Astrocyte (in vitro differentiated cells and primary cell): ENCODE data around the gene ANGEL1. TPM values are rescaled to one million over a fixed set of nuclear protein-coding genes. Genes with fewer than 3 reads are reported as not detected.

ENCODE experiments used
- DNase-seq: peaks from one replicate; pipeline ENCODE4 v3.0.0-alpha.2; 2010; ENCODE audit warnings: low read depth
- FAIRE-seq: peaks from 2 replicates; lab custom pipeline; 2011; peaks lifted over from hg19 to GRCh38; lab: Jason Lieb, UNC
- H2AFZ ChIP-seq: 2 replicates; pipeline ENCODE4 v1.6.0; 2012; ENCODE audit warnings: low read depth, low read length, inconsistent platforms
- H3K27ac ChIP-seq: 2 replicates; pipeline ENCODE4 v1.5.1; 2011; ENCODE audit warnings: low read depth, low read length, inconsistent platforms
- H3K27me3 ChIP-seq: 2 replicates; pipeline ENCODE4 v1.6.0; 2011; ENCODE audit warnings: low read length, inconsistent platforms; ENCODE audit not compliant: insufficient read depth
- H3K36me3 ChIP-seq: 2 replicates; pipeline ENCODE4 v1.5.1; 2011; ENCODE audit warnings: low read length, inconsistent platforms; ENCODE audit not compliant: insufficient read depth
- H3K4me1 ChIP-seq: 2 replicates; pipeline ENCODE4 v1.5.1; 2011; ENCODE audit warnings: low read length, inconsistent platforms; ENCODE audit not compliant: insufficient read depth
- H3K4me2 ChIP-seq: 2 replicates; pipeline ENCODE4 v1.6.0; 2012; ENCODE audit warnings: low read length, inconsistent platforms
- H3K4me3 ChIP-seq: 2 replicates; pipeline ENCODE4 v1.5.1; 2011; ENCODE audit warnings: low read depth, mild to moderate bottlenecking, low read length, inconsistent platforms; ENCODE audit not compliant: insufficient read depth
- H3K79me2 ChIP-seq: 2 replicates; pipeline ENCODE4 v1.6.0; 2012; ENCODE audit warnings: mild to moderate bottlenecking, low read length, inconsistent platforms; ENCODE audit not compliant: insufficient read depth
- H3K9ac ChIP-seq: 2 replicates; pipeline ENCODE4 v1.6.0; 2012; ENCODE audit warnings: mild to moderate bottlenecking, low read length, inconsistent platforms
- H3K9me3 ChIP-seq: 2 replicates; pipeline ENCODE4 v1.5.1; 2012; ENCODE audit warnings: low read depth, mild to moderate bottlenecking, low read length, inconsistent platforms; ENCODE audit not compliant: insufficient read depth
- H4K20me1 ChIP-seq: 2 replicates; pipeline ENCODE4 v1.6.0; 2012; ENCODE audit warnings: low read length, inconsistent platforms; ENCODE audit not compliant: insufficient read depth
- H3K27ac Mint-ChIP-seq: one replicate; pipeline ENCODE4 v1.8.0; 2021; ENCODE audit warnings: mild to moderate bottlenecking, mixed read lengths; ENCODE audit not compliant: unreplicated experiment
- H3K27me3 Mint-ChIP-seq: one replicate; pipeline ENCODE4 v1.8.0; 2021; ENCODE audit warnings: low read depth, mixed read lengths; ENCODE audit not compliant: unreplicated experiment
- H3K36me3 Mint-ChIP-seq: one replicate; pipeline ENCODE4 v1.8.0; 2021; ENCODE audit warnings: low read depth, mixed read lengths; ENCODE audit not compliant: unreplicated experiment
- H3K4me1 Mint-ChIP-seq: one replicate; pipeline ENCODE4 v1.8.0; 2021; ENCODE audit warnings: low read depth, mixed read lengths; ENCODE audit not compliant: unreplicated experiment
- H3K4me3 Mint-ChIP-seq: one replicate; pipeline ENCODE4 v1.8.0; 2021; ENCODE audit warnings: mild to moderate bottlenecking, moderate library complexity, mixed read lengths; ENCODE audit not compliant: unreplicated experiment
- H3K9me3 Mint-ChIP-seq: one replicate; pipeline ENCODE4 v1.8.0; 2021; ENCODE audit warnings: mild to moderate bottlenecking, mixed read lengths; ENCODE audit not compliant: unreplicated experiment
- EZH2 ChIP-seq: IDR thresholded peaks from 2 replicates; pipeline ENCODE4 v1.6.1; 2012; ENCODE audit warnings: mild to moderate bottlenecking, low read length, inconsistent platforms; ENCODE audit not compliant: insufficient read depth
- total RNA-seq: library from RNA; stranded (reverse); gene quantifications from 2 replicates; pipeline ENCODE4 v1.2.1, GENCODE V29; 2021
- TF ChIP-seq, protein P1 (sequence below): IDR thresholded peaks from 2 replicates; pipeline ENCODE4 v1.5.1; 2011; ENCODE audit warnings: low read depth, mild to moderate bottlenecking, inconsistent platforms, low read length, moderate library complexity; ENCODE audit not compliant: insufficient read depth

The ANGEL1 gene
- total RNA-seq, 1 donor from 2014 or later = 12.7 TPM

DNA sequence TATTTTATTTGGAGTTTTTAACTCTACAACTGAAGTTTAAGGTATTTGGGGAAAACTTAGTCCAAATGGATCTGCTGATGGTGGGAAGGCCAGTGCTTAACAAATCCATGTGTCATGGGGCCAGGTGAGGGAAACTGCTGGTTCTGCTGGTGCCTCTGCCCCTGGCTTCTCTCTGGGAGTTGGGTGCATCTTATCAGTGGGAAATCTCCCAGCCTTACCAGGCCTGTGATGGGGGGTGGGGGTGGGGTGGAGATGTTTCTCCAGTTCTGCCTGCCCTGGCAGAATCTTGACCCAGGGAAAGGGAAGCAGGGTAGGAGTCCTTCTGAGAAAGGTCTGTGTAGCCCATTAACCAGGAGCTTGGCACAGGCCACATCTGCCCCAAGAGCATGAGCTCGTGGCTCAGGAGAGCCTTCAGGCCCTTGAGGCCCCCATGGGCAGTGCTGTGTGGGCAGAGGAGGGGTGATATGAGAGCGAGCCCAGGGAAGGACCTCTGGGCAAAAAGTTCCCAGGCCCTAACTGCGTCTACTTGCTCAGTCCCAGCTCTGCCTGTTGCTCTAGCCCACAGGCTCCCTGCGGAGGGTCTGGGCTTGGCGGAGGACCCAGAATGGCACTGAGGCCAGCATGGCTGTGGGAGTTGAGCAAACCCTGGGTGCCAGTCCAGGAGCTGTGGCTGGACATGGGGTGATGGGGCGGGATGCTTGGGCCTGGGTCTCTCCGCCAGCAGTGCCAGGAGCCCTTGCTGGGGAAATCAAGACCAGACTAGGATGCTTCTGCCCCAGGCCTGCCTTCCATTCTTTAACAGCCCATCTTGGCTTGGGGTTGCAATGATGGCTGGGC, 33.2 kb downstream of the ANGEL1 start:
- no peak for DNase-seq
- Histone ChIP-seq H2AFZ (no peak overlapping the region), H3K36me3 (no peaks in the 10 kb centered on the region), H3K79me2 (no peaks in the 10 kb centered on the region), H3K4me1 (peaks cover 14% of the 10 kb centered on the region), H3K27me3 (no peaks in the 10 kb centered on the region), H3K4me2 (no peak overlapping the region), H4K20me1 (peaks cover 5% of the 10 kb centered on the region), H3K9me3 (no peaks in the 10 kb centered on the region), H3K4me3 (no peak overlapping the region), H3K9ac (no peak overlapping the region), H3K27ac (no peak overlapping the region)
- Mint-ChIP-seq H3K27me3 (peaks cover 5% of the 10 kb centered on the region), H3K4me1 (peaks cover 27% of the 10 kb centered on the region), H3K9me3 (no peaks in the 10 kb centered on the region), H3K4me3 (no peak overlapping the region), H3K27ac (no peak overlapping the region), H3K36me3 (peaks cover 12% of the 10 kb centered on the region)
- FAIRE-seq = no peak
- no peak for TF ChIP-seq EZH2
- TF ChIP-seq, protein P1, sequence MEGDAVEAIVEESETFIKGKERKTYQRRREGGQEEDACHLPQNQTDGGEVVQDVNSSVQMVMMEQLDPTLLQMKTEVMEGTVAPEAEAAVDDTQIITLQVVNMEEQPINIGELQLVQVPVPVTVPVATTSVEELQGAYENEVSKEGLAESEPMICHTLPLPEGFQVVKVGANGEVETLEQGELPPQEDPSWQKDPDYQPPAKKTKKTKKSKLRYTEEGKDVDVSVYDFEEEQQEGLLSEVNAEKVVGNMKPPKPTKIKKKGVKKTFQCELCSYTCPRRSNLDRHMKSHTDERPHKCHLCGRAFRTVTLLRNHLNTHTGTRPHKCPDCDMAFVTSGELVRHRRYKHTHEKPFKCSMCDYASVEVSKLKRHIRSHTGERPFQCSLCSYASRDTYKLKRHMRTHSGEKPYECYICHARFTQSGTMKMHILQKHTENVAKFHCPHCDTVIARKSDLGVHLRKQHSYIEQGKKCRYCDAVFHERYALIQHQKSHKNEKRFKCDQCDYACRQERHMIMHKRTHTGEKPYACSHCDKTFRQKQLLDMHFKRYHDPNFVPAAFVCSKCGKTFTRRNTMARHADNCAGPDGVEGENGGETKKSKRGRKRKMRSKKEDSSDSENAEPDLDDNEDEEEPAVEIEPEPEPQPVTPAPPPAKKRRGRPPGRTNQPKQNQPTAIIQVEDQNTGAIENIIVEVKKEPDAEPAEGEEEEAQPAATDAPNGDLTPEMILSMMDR = no peak

DNA sequence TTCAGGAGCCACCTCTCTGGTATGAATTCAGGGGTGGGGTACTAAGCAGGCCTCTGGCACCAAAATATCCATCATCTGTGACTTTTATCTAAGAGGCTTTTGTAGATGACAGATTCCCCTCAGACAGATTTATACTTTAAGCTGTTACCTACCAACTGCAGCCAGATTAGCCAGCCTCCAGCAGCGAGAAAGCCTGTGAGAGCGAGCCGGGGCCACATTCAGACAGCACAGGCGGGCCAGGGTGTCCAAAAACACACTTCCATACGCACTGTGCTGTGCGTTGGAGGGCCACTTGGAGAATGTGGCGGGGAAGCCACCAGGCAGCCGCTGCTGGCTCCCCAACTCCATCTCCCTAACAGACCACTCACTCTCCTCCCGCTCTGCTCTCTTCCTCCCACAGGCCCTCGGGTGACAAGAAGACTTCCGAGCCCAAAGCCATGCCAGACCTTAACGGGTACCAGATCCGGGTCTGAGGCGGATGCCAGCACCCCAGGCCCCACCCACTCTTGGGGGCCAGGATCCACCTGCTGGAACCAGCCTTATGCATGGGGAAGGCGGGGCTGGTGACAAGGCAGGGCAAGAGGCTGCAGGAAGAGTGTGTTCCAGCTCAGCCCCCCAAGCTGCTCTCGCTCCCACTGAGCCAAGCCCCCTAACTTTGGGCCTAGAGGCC, 34.0 kb downstream of the ANGEL1 start:
- Histone ChIP-seq H3K27ac (no peak overlapping the region), H3K4me3 (no peak overlapping the region), H3K36me3 (no peaks in the 10 kb centered on the region), H3K9me3 (no peaks in the 10 kb centered on the region), H3K9ac (no peak overlapping the region), H4K20me1 (peaks cover 3% of the 10 kb centered on the region), H3K4me1 (peaks cover 20% of the 10 kb centered on the region), H3K79me2 (no peaks in the 10 kb centered on the region), H3K27me3 (no peaks in the 10 kb centered on the region), H3K4me2 (no peak overlapping the region), H2AFZ (no peak overlapping the region)
- H3K4me1 Mint-ChIP-seq = peaks cover 31% of the 10 kb centered on the region
- no peaks in the 10 kb centered on the region for H3K9me3 Mint-ChIP-seq
- no peak overlapping the region for H3K4me3 Mint-ChIP-seq
- DNase-seq = no peak
- H3K27me3 Mint-ChIP-seq = peaks cover 5% of the 10 kb centered on the region
- no peak for TF ChIP-seq EZH2
- TF ChIP-seq, protein P1 = no peak
- no peak overlapping the region for H3K27ac Mint-ChIP-seq
- FAIRE-seq = no peak
- peaks cover 12% of the 10 kb centered on the region for H3K36me3 Mint-ChIP-seq

DNA sequence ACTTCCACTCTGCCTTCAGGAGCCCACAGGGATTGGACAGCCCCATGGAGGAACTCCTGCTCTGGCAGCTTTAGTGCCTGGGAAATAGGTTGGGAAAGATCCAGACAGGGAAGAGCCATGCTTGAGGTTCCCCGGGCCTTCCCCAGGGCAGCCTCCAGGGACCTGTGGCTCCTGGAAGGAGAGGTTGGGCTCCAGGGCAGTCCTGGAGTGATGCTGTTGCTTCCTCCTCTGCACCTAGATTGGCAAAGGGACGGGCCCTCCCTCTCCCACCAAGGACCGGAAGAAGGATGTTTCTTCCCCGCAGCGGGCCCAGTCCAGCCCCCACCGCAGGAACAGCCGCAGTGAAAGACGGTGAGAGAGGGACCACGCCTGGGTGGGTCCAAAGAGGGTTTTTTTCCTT, 35.0 kb downstream of the ANGEL1 start:
- no peak for TF ChIP-seq EZH2
- TF ChIP-seq, protein P1 = no peak
- H3K27ac Mint-ChIP-seq = no peak overlapping the region
- Histone ChIP-seq H2AFZ (no peak overlapping the region), H3K27ac (no peak overlapping the region), H3K79me2 (no peaks in the 10 kb centered on the region), H3K9ac (no peak overlapping the region), H3K4me3 (no peak overlapping the region), H4K20me1 (no peaks in the 10 kb centered on the region), H3K4me1 (peaks cover 29% of the 10 kb centered on the region), H3K27me3 (no peaks in the 10 kb centered on the region), H3K4me2 (no peak overlapping the region), H3K36me3 (no peaks in the 10 kb centered on the region), H3K9me3 (no peaks in the 10 kb centered on the region)
- peaks cover 29% of the 10 kb centered on the region for H3K4me1 Mint-ChIP-seq
- no peaks in the 10 kb centered on the region for H3K9me3 Mint-ChIP-seq
- FAIRE-seq = no peak
- no peak overlapping the region for H3K4me3 Mint-ChIP-seq
- peaks cover 5% of the 10 kb centered on the region for H3K27me3 Mint-ChIP-seq
- DNase-seq = no peak
- peaks cover 10% of the 10 kb centered on the region for H3K36me3 Mint-ChIP-seq
